HG02973 (cell line): ENCODE data around the gene ASXL3.

ENCODE experiments used
- ATAC-seq: cut with Tn5 transposase; IDR thresholded peaks from one replicate; pipeline ENCODE4 v1.9.1; 2021; ENCODE audit warnings: moderate library complexity; ENCODE audit not compliant: unreplicated experiment

Gene ASXL3

DNA sequence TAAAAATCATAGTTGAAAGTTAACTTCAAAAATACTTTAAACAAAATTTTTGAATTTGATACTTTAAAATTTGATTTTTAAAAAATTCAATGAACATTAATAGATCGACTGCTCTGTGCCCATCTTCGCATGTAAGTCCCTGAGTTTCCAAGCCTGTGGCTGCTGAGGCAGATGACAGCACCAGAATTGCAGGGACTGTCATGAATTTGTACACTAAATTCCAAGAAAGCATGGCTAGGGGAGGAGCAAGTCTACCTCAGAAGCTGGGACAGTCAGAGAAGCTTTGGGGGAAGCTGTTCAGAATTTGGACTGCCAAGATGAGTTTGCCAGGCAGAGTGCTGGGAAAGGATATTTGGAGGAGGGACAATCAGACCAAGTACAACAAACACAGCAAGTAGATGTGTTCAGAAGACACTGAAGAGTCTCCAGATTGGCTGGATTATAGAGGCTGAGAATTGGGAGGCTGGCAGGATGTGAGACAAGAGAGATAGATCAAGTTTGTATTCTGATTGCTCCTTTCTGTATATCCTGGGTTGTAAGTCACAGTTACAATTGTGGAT lies 79.0 kb downstream of the ASXL3 start:
- ATAC-seq = no peak

GRCh38 chr18:33660696-33661310 lies 82.8 kb downstream of the ASXL3 start:
- no peak for ATAC-seq

- ATAC-seq = no peak
These were observed 86.3 kb downstream of the ASXL3 start for GRCh38 chr18:33664241-33664874.

DNA sequence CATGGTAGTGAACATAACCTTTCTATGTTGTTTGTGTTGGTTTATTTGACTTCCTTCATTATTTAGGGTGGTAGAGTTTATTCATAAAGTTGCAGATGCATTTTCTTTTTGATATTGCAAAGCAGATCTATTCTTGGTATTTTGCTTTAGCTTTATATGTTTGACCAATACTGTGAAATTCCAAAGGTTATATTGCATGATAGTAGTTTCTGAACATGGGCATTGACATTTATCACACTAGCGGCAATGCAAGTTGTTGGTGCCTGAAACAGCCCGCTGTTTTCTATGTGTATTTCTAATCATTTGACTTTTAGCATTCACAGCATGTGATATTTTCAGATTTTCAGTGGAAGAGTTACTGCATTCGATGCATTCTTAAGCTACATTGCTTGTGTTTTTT lies 87.2 kb downstream of the ASXL3 start:
- no peak for ATAC-seq

- no peak for ATAC-seq
These were observed 87.6 kb downstream of the ASXL3 start for GRCh38 chr18:33665641-33666040.

GRCh38 chr18:33666915-33667314 lies 88.9 kb downstream of the ASXL3 start:
- no peak for ATAC-seq

DNA sequence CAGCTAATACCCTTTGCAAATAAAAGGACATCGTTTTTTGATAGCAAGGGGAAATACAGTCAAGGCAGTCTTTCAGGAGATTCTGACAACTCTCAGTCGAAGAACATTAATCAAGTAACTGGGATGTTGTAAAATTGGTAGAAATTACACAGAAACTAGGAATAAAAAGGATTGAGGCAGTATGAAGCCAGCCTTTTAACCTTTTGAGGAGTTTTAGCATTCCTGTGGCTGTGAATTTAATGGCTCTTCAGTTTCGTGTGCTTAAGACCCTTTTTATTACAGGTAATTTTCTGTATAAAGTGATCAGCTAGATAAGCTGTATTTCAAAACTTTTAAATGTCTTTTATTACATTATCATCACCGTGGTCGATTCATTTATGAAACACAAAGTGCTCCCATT lies 91.6 kb downstream of the ASXL3 start:
- ATAC-seq = no peak

- no peak for ATAC-seq
These were observed 92.0 kb downstream of the ASXL3 start for GRCh38 chr18:33670029-33670428.

GRCh38 chr18:33673689-33674088 lies 95.7 kb downstream of the ASXL3 start:
- ATAC-seq = no peak

DNA sequence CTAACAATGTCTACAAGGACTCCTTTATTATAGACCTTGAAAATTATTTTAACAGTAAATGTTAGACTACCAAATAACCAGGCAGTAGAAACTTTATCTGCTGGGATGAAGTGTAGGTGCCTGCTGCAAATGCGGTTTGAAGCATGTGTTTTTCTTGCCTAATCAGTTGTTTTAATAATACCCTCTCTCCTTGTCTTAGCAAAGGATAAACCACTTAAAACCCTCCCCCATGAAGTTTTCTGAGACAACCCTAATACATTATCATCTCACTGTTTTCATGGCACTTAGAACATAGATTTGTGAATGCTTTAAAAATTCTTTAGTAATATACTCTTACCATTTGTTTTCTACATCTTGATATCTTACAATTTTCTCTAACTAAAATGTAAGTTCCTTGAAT lies 98.6 kb downstream of the ASXL3 start:
- ATAC-seq = no peak

- ATAC-seq = no peak
These were observed 99.9 kb downstream of the ASXL3 start for GRCh38 chr18:33677891-33678290.

DNA sequence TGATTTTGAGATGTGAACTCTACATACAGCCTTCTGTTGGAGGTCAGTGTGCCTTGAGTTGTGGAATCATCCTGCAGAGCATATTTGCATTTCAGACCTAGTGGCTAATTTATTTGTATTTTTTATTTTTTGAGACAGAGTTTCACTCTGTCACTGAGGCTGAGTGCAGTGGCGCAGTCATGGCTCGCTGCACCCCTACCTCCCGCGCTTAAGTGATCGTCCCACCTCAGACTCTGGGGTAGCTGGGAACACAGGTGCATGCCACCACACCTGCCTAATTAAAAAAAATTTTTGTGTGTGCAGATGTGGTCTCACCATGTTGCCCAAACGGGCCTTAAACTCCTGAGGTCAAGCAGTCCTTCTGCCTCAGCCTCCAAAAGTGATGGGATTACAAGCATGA lies 104.4 kb downstream of the ASXL3 start:
- ATAC-seq = no peak

DNA sequence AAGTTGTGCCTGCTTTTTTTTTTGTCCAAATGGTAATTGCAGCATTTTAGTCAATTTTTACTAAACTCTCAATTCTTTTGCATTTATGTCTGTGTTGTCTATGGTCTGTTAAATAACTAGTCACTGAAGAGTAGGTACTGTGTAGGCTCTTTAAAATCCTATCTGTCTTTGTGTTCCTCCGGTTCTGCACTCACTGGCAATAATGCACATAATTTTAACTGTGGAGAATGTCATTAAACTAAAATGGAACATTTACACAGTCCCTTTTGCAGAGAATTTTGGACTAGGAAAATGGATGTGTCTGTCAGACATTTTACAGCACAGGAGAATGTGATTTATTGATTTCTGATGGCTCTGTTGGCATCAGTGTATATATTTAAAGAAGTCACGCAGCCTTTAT lies 116.6 kb downstream of the ASXL3 start:
- no peak for ATAC-seq

- no peak for ATAC-seq
These were observed 118.5 kb downstream of the ASXL3 start for GRCh38 chr18:33696332-33697162.

DNA sequence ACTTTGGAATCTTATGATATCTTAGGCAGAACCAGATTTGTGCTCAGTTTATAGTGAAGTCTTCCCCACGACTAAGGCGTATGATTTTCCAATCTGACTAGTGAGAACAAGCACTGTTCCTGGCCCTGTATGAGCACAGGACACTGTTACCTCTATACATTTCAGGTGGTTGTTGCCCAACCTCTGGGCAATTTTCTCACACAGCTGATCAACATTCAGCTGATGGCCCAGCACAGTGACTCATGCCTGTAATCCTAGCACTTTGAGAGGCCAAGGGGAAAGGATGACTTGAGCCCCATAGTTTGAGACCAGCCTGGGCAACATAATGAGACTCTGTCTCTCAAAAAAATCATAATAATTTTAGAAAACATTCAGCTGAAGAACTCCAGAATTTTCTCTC lies 119.5 kb downstream of the ASXL3 start:
- no peak for ATAC-seq

DNA sequence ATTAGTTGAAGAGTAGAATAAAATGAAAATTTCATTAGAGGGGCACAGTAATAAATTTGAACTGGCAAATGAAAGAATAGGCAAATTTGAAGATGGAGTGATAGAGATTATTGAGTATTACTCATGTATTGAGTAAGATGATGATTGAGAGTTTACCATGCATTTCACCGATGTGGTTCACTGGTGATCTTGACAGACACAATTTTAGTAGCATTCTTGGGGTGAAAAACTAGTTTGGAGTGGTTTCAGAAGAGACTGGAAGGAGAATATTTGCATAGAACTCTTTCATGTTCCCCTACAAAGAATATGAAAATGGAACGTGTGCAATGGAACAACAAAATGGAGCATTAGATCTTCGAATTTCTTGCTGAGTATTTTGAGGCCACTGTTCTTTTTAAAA lies 121.4 kb downstream of the ASXL3 start:
- ATAC-seq = no peak

DNA sequence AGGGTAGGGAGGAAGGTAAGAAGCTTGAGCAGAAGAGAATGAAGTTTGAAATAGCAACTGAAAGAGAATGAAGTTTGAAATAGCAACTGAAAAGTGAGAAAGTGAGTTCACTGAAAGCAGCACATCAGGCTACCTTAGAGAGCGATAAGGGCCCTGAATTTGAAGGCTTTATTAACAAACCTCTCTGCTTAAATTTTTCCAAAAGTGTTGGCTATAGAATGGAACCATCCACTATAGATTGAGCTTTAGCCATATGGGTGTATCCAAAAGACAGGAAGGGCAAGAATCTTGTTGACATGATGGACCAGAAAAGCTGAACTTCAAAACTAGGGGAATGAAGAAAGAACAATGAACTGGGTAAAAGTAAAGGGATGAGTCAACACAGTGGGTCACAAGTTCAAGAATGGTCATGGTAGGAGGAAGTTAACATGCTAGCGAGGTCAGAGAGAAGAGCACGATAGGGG lies 122.5 kb downstream of the ASXL3 start:
- ATAC-seq = peak; percentile 75

GRCh38 chr18:33702625-33703024 lies 124.6 kb downstream of the ASXL3 start:
- ATAC-seq = no peak

DNA sequence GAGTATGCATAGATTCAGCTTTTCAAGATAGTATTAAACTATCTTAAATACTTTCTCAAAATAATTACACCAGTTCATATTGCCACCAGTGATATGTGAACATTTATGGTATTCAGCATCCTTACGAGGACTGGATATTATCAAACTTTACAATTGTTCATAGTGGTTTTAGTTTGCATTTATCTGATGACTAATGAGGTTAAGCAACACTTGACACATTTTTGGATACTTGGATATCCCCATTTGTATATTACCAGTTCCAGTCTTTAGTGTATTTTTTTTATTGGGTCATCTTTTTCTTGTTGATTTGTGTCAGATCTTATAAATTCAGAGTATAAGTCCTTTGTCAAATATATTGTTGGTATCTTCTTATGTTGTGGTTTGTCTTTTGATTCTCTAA lies 128.4 kb downstream of the ASXL3 start:
- no peak for ATAC-seq

- no peak for ATAC-seq
These were observed 130.9 kb downstream of the ASXL3 start for GRCh38 chr18:33708876-33709275.

- no peak for ATAC-seq
These were observed 132.2 kb downstream of the ASXL3 start for GRCh38 chr18:33710269-33710668.

DNA sequence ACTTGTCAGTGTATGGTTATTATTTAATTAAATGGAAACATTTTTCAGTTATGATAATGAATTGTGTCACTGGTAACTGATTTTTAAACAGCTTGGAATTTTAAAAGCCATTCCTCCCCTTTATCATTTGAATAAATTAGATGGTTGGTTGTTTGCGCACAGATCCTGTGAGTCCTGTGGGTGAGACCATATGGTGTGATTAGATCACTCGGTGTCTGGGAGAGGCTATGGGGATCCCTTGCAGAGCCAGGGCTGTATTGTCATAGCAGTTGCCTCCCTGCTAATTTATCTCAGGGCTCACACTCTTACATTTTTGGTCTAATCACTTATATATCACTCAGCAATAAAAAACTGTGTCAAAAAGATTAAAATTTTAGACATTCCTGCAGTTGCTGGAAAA lies 133.5 kb downstream of the ASXL3 start:
- ATAC-seq = no peak
